GM21619 (cell line): Measurements from ENCODE around the gene PNO1.
A peak's percentile ranks its signal among the peaks of the same experiment; 100 is the strongest.

Experiments used
- ATAC-seq: cut with Tn5 transposase; IDR thresholded peaks from one replicate; pipeline ENCODE4 v1.9.1; 2021; ENCODE audit not compliant: unreplicated experiment

Gene PNO1

GRCh38 chr2:68193144-68193543 is 35.5 kb downstream of the PNO1 start:
- ATAC-seq: no peak

GRCh38 chr2:68193787-68194372 is 36.2 kb downstream of the PNO1 start:
- no peak for ATAC-seq

GRCh38 chr2:68195096-68195495 is 37.4 kb downstream of the PNO1 start:
- ATAC-seq: no peak

GRCh38 chr2:68196120-68196716 is 38.5 kb downstream of the PNO1 start:
- ATAC-seq: no peak

GRCh38 chr2:68200157-68200787 is 42.6 kb downstream of the PNO1 start:
- ATAC-seq: no peak

- peak; percentile 97 for ATAC-seq
These were observed 45.9 kb downstream of the PNO1 start for GRCh38 chr2:68203587-68203986.

- no peak for ATAC-seq
These were observed 49.1 kb downstream of the PNO1 start for GRCh38 chr2:68206793-68207192.

- ATAC-seq: peak; percentile 81
These were observed 56.7 kb downstream of the PNO1 start for GRCh38 chr2:68214381-68214780.

GRCh38 chr2:68216454-68217310 is 59.0 kb downstream of the PNO1 start:
- no peak for ATAC-seq

GRCh38 chr2:68217729-68218128 is 60.0 kb downstream of the PNO1 start:
- no peak for ATAC-seq

- ATAC-seq: no peak
These were observed 60.7 kb downstream of the PNO1 start for GRCh38 chr2:68218343-68218901.

- ATAC-seq: no peak
These were observed 64.6 kb downstream of the PNO1 start for GRCh38 chr2:68222287-68222686.

GRCh38 chr2:68223419-68223818 is 65.7 kb downstream of the PNO1 start:
- no peak for ATAC-seq

GRCh38 chr2:68225119-68225632 is 67.5 kb downstream of the PNO1 start:
- ATAC-seq: peak; percentile 87
